H1 (cell line): ENCODE results near the gene COL4A2. TPM values are rescaled to one million over a fixed set of nuclear protein-coding genes. Genes with fewer than 3 reads are reported as not detected.

ENCODE experiments used
- CHD2 ChIP-seq: IDR thresholded peaks from 2 replicates; pipeline ENCODE4 v1.6.1; 2012; ENCODE audit warnings: low read length, improper control_type of control experiment
- CTBP2 ChIP-seq: IDR thresholded peaks from 2 replicates; pipeline ENCODE4 v1.7.0; 2011; ENCODE audit warnings: borderline replicate concordance, mild to moderate bottlenecking, moderate library complexity, mixed read lengths, low read length; ENCODE audit not compliant: insufficient read depth, insufficient read length
- HDAC6 ChIP-seq: IDR thresholded peaks from one replicate; pipeline ENCODE4 v1.7.1; 2012; ENCODE audit warnings: low read depth, mild to moderate bottlenecking, inconsistent platforms, low read length, moderate library complexity
- NANOG ChIP-seq: IDR thresholded peaks from 2 replicates; pipeline ENCODE4 v1.6.1; 2011; ENCODE audit warnings: low read length, low read depth, mild to moderate bottlenecking, inconsistent platforms; ENCODE audit not compliant: insufficient read depth, poor library complexity, severe bottlenecking
- SIN3A ChIP-seq, 2 experiments: IDR thresholded peaks in 1 of 2; conservative IDR thresholded peaks in 1 of 2; 2 replicates each; pipeline ENCODE4 v1.6.1; 2011 to 2012; ENCODE audit warnings: low read length in 2 of 2, improper control_type of control experiment in 1 of 2, low read depth in 1 of 2, mild to moderate bottlenecking in 1 of 2
- SP1 ChIP-seq: IDR thresholded peaks from 2 replicates; pipeline ENCODE4 v1.6.1; 2011; ENCODE audit warnings: low read depth, low read length
- SRF ChIP-seq: IDR thresholded peaks from 2 replicates; pipeline ENCODE4 v1.6.1; 2011; ENCODE audit warnings: mild to moderate bottlenecking, low read depth, low read length, moderate library complexity
- ZNF274 ChIP-seq: IDR thresholded peaks from 2 replicates; pipeline ENCODE4 v1.7.0; 2012; ENCODE audit warnings: low read length, borderline replicate concordance; ENCODE audit errors: extremely low read depth
- polyA plus RNA-seq, 7 experiments: library from polyadenylated mRNA; depleted of rRNA in 3 of 7; stranded (reverse) in 5 of 7; unstranded in 2 of 7; fragments of >200 nt in 5 of 7; fragments of 200-250 nt in 2 of 7; gene quantifications; 1 replicate in 5 of 7; 2 replicates in 1 of 7; 4 replicates in 1 of 7; pipeline versions ENCODE4 v1.2.1 to v1.2.3, GENCODE V29; 2011 to 2013; ENCODE audit warnings: missing spikeins in 2 of 7, mixed read lengths in 2 of 7
- total RNA-seq: library from RNA; stranded (reverse); fragmentation: NEBNext Ultra II Directional; extraction: Animal tissue kit (Norgen Biotek cat#: 25700); gene quantifications from 2 replicates; pipeline ENCODE4 v1.2.1, GENCODE V29; 2021

The COL4A2 gene
- total and polyA plus RNA-seq, 2 of the 8 experiments (the other 6 are each of a cell fraction or from before 2014, with no cell fraction given) = 80.4 to 87.3 TPM

DNA sequence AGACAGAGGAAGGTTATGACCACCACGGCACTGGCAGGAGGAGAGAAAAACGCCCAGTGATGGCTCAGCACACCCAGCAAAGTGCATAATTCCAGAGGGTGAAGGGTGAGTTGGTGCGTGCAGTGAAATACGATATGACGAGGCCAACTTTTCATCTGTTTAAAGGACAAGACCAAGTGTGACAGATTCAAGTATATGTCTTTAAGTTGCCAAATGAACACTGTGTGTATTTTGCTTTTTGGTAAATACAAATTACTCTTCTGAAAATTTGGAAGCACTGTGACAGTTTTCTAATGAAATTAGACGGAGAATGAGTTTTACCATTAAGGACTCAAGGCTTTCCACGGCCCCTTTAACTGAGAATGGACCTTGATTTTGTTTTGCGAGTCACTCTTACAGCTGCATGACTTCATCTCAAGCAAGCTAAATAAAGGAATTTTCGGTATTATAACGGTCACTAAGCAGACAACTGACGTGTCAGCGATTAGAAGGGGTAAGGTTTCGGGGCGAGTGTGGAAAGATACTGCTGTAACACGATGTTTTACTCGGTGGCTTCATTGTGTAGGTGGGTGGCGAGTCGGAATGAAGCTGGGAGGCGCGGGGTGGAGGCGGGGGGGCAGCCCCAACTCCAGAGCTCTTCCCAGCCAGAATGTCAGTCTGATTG lies 22.8 kb downstream of the COL4A2 start (continued):
- no peak for TF ChIP-seq SRF
- no peak for TF ChIP-seq ZNF274
- no peak for TF ChIP-seq HDAC6
- no peak for TF ChIP-seq SIN3A (conservative IDR thresholded peaks at IDR 0.05 in 1 of 2, IDR thresholded peaks at IDR 0.05 in 1 of 2; ENCODE audit: low read depth in 1 of 2, low read length in 2 of 2)
- no peak for TF ChIP-seq CHD2
- no peak for TF ChIP-seq SP1
- TF ChIP-seq CTBP2 = no peak
- no peak for TF ChIP-seq NANOG
